Globus pallidus (tissue), 1 donor: ENCODE results near the gene SELENOI.

Experiments
- DNase-seq: peaks from one replicate; pipeline ENCODE4 v3.0.0-alpha.2; 2015; ENCODE audit warnings: low spot score

SELENOI gene

GRCh38 chr2:26412091-26412673 lies 66.2 kb downstream of the SELENOI start:
- no peak for DNase-seq

GRCh38 chr2:26414311-26414710 lies 68.4 kb downstream of the SELENOI start:
- DNase-seq: no peak

- DNase-seq: no peak
Measured at GRCh38 chr2:26421961-26422360, 76.0 kb downstream of the SELENOI start.

GRCh38 chr2:26422947-26423629 lies 77.1 kb downstream of the SELENOI start:
- DNase-seq: no peak

GRCh38 chr2:26423750-26424149 lies 77.8 kb downstream of the SELENOI start:
- no peak for DNase-seq

- no peak for DNase-seq
Measured at GRCh38 chr2:26424221-26424620, 78.3 kb downstream of the SELENOI start.

GRCh38 chr2:26428846-26429245 lies 82.9 kb downstream of the SELENOI start:
- DNase-seq: no peak

GRCh38 chr2:26429779-26430578 lies 84.0 kb downstream of the SELENOI start:
- DNase-seq: no peak

- no peak for DNase-seq
Measured at GRCh38 chr2:26430826-26431225, 84.9 kb downstream of the SELENOI start.

GRCh38 chr2:26432363-26432762 lies 86.4 kb downstream of the SELENOI start:
- DNase-seq: no peak

GRCh38 chr2:26432859-26433258 lies 86.9 kb downstream of the SELENOI start:
- peak; percentile 20 for DNase-seq

GRCh38 chr2:26435106-26435505 lies 89.2 kb downstream of the SELENOI start:
- no peak for DNase-seq

GRCh38 chr2:26438526-26438925 lies 92.6 kb downstream of the SELENOI start:
- DNase-seq: no peak

GRCh38 chr2:26438926-26439325 lies 93.0 kb downstream of the SELENOI start:
- no peak for DNase-seq

GRCh38 chr2:26442301-26442700 lies 96.4 kb downstream of the SELENOI start:
- DNase-seq: no peak

GRCh38 chr2:26442707-26443106 lies 96.8 kb downstream of the SELENOI start:
- DNase-seq: no peak

GRCh38 chr2:26444236-26444635 lies 98.3 kb downstream of the SELENOI start:
- no peak for DNase-seq
